ENCODE measurements around the gene PDSS2.

The PDSS2 gene

DNA sequence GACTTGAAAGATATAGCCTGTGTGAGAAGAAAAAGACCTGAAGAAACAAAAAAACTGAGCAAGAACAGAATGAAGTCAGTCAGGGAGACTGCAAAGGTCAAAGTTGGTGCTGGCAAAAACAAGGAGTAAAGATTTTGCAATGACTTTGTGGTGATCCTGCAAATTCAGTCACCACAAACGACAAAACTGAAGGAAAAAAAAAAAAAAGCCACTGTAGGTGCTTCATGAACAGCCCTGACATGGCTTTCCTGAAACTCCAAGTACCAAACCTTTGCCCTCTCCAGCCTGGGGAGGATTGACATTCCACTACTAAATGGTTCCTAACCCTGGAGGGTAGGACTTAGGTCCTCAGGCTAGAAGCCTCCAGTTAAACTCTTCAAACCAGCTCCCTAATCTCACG is 229.3 kb downstream of the PDSS2 start:
- no peak overlapping the region for H3K4me3 ChIP-seq (ENCODE audit: low read depth in 1 of 2, low read length in 1 of 2)
- no peaks in the 10 kb centered on the region for H3K9me3 ChIP-seq
- H3K27ac ChIP-seq, result no peak overlapping the region
- no peaks in the 10 kb centered on the region for H3K36me3 ChIP-seq
- TF ChIP-seq, protein P1, sequence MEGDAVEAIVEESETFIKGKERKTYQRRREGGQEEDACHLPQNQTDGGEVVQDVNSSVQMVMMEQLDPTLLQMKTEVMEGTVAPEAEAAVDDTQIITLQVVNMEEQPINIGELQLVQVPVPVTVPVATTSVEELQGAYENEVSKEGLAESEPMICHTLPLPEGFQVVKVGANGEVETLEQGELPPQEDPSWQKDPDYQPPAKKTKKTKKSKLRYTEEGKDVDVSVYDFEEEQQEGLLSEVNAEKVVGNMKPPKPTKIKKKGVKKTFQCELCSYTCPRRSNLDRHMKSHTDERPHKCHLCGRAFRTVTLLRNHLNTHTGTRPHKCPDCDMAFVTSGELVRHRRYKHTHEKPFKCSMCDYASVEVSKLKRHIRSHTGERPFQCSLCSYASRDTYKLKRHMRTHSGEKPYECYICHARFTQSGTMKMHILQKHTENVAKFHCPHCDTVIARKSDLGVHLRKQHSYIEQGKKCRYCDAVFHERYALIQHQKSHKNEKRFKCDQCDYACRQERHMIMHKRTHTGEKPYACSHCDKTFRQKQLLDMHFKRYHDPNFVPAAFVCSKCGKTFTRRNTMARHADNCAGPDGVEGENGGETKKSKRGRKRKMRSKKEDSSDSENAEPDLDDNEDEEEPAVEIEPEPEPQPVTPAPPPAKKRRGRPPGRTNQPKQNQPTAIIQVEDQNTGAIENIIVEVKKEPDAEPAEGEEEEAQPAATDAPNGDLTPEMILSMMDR (IDR thresholded peaks at IDR 0.05), result no peak
- H3K27me3 ChIP-seq, result no peaks in the 10 kb centered on the region
- no peaks in the 10 kb centered on the region for H3K4me1 ChIP-seq (ENCODE audit: control insufficient read depth in 1 of 2, insufficient read depth in 1 of 2, low read depth in 1 of 2, low read length in 1 of 2)

DNA sequence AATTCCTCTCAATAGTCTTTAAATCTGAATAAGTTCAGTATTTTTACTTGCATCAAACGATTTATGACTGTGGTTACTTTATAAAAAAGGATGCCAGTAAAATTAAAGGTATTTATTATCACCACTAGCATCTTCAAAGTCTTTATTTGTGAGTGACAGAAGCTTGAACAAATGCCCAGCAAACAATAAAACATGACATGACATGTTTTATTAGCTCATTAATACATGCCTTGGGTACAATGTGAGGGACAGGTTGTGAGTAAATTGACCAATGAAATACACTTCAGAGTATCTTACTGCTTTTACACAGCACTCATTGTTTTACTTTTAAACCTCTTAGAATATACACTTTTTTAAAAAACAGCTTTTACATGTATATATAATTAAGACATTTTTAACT is 230.6 kb downstream of the PDSS2 start:
- H3K9me3 ChIP-seq, result no peaks in the 10 kb centered on the region

DNA sequence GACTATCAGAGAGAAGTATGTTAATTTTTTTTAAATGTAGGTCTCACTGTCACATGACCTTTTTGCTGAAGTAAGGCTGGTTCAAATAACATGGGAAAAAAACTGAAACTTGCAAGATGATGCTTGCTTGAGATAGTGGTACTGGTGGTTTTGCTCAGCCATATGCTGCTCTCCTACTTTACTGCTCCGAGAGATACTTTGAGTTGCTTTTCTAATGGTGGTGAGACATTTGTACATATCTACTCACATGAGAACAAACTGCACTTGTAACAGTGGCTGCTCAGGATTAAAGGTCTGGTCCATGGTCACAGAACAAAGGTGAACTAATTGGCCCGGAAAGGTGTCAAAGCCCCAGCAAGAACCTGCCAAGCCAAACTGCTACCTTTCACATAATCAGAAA is 237.8 kb downstream of the PDSS2 start:
- H3K4me3 ChIP-seq (ENCODE audit: low read depth in 1 of 2, low read length in 1 of 2), result no peak overlapping the region
- TF ChIP-seq, protein P1 (IDR thresholded peaks at IDR 0.05), result no peak
- no peaks in the 10 kb centered on the region for H3K4me1 ChIP-seq (ENCODE audit: control insufficient read depth in 1 of 2, insufficient read depth in 1 of 2, low read depth in 1 of 2, low read length in 1 of 2)

More for the DNA sequence above, 230.6 kb downstream of the PDSS2 start:
- Histone ChIP-seq H3K4me3 (ENCODE audit: low read depth in 1 of 2, low read length in 1 of 2) (no peak overlapping the region), H3K36me3 (no peaks in the 10 kb centered on the region), H3K27ac (no peak overlapping the region), H3K4me1 (ENCODE audit: control insufficient read depth in 1 of 2, insufficient read depth in 1 of 2, low read depth in 1 of 2, low read length in 1 of 2) (no peaks in the 10 kb centered on the region), H3K27me3 (no peaks in the 10 kb centered on the region)
- TF ChIP-seq, protein P1 (IDR thresholded peaks at IDR 0.05), result no peak

DNA sequence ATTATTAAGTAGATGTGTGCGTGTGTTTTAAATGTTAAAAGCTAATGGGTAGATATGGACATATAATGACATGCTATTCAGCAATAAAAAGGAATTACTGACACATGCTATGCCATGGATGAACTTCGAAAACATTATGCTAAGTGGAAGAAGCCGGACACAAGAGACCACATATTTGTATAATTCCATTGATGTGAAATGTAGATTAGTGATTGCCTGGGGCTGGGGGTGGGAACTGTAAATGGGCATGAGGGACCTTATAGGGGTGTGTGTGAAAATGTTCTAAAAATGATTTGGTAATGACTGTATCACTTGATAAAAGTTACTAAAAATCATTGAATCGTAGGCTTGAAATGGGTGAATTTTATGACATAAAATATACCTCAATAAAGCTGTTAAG is 239.5 kb downstream of the PDSS2 start:
- H3K9me3 ChIP-seq, result no peaks in the 10 kb centered on the region
- H3K27me3 ChIP-seq, result no peaks in the 10 kb centered on the region
- no peaks in the 10 kb centered on the region for H3K4me1 ChIP-seq (ENCODE audit: control insufficient read depth in 1 of 2, insufficient read depth in 1 of 2, low read depth in 1 of 2, low read length in 1 of 2)
- no peak overlapping the region for H3K27ac ChIP-seq
- TF ChIP-seq, protein P1 (IDR thresholded peaks at IDR 0.05), result no peak
- no peak overlapping the region for H3K4me3 ChIP-seq (ENCODE audit: low read depth in 1 of 2, low read length in 1 of 2)
- H3K36me3 ChIP-seq, result no peaks in the 10 kb centered on the region

More for the DNA sequence above, 237.8 kb downstream of the PDSS2 start:
- H3K9me3 ChIP-seq, result no peaks in the 10 kb centered on the region
- H3K27ac ChIP-seq, result no peak overlapping the region
- no peaks in the 10 kb centered on the region for H3K27me3 ChIP-seq
- H3K36me3 ChIP-seq, result no peaks in the 10 kb centered on the region

DNA sequence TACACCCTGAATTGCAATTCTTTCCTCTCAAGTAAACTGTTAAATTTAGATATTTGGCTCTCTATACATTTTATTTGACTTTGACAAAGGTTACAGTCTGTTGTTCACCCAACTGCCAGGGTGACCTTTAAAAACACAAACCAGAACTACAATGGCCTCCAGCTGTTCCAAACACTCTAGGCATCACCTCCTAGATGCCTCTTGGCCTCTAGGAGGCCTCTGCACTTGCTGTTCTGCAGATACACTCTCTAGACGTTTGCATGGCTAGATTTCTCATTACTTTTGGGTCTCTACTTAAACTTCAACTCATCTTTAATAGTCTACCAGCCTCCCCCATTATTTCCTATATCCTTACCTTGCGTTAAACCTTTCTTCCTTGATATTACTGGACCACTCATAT is 241.2 kb downstream of the PDSS2 start:
- Histone ChIP-seq H3K9me3 (no peaks in the 10 kb centered on the region), H3K36me3 (no peaks in the 10 kb centered on the region), H3K4me3 (ENCODE audit: low read depth in 1 of 2, low read length in 1 of 2) (no peak overlapping the region), H3K27me3 (no peaks in the 10 kb centered on the region), H3K27ac (no peak overlapping the region), H3K4me1 (ENCODE audit: control insufficient read depth in 1 of 2, insufficient read depth in 1 of 2, low read depth in 1 of 2, low read length in 1 of 2) (no peaks in the 10 kb centered on the region)
- TF ChIP-seq, protein P1 (IDR thresholded peaks at IDR 0.05), result no peak

DNA sequence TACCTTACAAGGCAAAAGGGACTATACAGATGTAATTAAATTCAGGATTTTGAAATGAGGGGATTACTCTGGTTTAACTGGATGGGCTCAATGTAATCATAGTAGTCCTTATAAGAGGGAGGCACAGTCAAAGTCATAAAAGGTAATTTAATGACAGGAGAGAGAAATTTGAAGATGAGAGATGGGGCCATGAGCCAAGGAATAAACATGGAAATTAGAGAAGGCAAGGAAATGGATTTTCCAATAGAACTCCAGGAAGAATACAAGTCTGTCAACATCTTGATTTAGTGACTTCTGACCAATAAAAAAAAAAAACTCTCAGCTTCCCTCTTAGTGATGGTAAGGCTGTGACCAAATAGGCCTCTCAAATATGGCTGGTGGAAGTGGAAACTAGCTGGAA is 242.1 kb downstream of the PDSS2 start:
- no peak overlapping the region for H3K4me3 ChIP-seq (ENCODE audit: low read depth in 1 of 2, low read length in 1 of 2)
- H3K27me3 ChIP-seq, result no peaks in the 10 kb centered on the region
- no peak overlapping the region for H3K27ac ChIP-seq
- H3K4me1 ChIP-seq (ENCODE audit: control insufficient read depth in 1 of 2, insufficient read depth in 1 of 2, low read depth in 1 of 2, low read length in 1 of 2), result no peaks in the 10 kb centered on the region
- no peaks in the 10 kb centered on the region for H3K36me3 ChIP-seq
- H3K9me3 ChIP-seq, result no peaks in the 10 kb centered on the region
- TF ChIP-seq, protein P1 (IDR thresholded peaks at IDR 0.05), result no peak

All from neutrophil (primary cell).